ENCODE results near the gene TTYH3.

Gene TTYH3

DNA sequence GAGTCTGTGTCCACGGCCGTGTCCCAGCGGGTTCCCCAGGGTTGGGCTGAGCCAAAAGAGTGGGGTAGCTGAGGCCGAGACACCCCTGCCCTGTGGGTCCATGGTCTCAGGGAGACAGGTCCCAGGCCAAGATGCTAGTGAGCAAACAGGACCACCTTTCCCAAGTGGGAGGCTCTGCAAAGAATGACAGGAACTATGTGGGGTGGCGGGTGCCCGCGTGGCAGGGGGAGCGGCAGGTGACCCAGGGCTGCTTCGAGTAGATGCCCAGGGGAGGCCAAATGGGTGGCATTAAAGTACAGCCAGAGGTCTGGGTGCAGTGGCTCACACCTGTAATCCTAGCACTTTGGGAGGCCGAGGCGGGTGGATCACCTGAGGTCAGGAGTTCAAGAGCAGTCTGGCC, 18.2 kb downstream of the TTYH3 start (continued):
- TF ChIP-seq, protein P1, sequence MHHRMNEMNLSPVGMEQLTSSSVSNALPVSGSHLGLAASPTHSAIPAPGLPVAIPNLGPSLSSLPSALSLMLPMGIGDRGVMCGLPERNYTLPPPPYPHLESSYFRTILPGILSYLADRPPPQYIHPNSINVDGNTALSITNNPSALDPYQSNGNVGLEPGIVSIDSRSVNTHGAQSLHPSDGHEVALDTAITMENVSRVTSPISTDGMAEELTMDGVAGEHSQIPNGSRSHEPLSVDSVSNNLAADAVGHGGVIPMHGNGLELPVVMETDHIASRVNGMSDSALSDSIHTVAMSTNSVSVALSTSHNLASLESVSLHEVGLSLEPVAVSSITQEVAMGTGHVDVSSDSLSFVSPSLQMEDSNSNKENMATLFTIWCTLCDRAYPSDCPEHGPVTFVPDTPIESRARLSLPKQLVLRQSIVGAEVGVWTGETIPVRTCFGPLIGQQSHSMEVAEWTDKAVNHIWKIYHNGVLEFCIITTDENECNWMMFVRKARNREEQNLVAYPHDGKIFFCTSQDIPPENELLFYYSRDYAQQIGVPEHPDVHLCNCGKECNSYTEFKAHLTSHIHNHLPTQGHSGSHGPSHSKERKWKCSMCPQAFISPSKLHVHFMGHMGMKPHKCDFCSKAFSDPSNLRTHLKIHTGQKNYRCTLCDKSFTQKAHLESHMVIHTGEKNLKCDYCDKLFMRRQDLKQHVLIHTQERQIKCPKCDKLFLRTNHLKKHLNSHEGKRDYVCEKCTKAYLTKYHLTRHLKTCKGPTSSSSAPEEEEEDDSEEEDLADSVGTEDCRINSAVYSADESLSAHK (tag by site-specific recombination; IDR thresholded peaks at IDR 0.05), result no peak
- no peak for TF ChIP-seq ZNF621 (tag by site-specific recombination; IDR thresholded peaks at IDR 0.05)
- no peak for TF ChIP-seq ZNF623 (tag by site-specific recombination; IDR thresholded peaks at IDR 0.05)
- TF ChIP-seq ZNF16 (tag by site-specific recombination; IDR thresholded peaks at IDR 0.05; ENCODE audit: low read depth), result no peak
- TF ChIP-seq ZNF132 (tag by site-specific recombination; IDR thresholded peaks at IDR 0.05; ENCODE audit: borderline replicate concordance), result no peak
- TF ChIP-seq, protein P2, sequence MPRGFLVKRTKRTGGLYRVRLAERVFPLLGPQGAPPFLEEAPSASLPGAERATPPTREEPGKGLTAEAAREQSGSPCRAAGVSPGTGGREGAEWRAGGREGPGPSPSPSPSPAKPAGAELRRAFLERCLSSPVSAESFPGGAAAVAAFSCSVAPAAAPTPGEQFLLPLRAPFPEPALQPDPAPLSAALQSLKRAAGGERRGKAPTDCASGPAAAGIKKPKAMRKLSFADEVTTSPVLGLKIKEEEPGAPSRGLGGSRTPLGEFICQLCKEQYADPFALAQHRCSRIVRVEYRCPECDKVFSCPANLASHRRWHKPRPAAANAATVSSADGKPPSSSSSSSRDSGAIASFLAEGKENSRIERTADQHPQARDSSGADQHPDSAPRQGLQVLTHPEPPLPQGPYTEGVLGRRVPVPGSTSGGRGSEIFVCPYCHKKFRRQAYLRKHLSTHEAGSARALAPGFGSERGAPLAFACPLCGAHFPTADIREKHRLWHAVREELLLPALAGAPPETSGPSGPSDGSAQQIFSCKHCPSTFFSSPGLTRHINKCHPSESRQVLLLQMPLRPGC (tag by site-specific recombination; IDR thresholded peaks at IDR 0.05), result no peak
- no peak for TF ChIP-seq ZNF211 (tag by site-specific recombination; IDR thresholded peaks at IDR 0.05; ENCODE audit: low read depth)

DNA sequence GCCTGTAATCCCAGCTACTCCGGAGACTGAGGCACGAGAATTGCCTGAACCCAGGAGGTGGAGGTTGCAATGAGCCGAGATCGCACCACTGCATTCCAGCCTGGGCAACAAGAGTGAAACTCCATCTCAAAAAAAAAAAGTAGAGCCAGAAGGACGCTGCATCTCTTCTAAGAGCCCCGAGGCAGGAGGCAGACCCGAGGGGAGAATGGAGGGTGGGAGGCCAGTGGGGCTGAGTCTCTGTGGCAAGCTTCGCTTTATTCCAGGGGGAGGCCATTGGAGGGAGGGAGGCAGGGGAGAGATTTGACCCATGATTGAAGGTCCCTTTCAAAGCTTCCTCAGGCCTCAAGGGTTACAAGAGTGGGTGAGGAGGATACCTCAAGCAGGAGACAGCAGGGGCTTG, 18.7 kb downstream of the TTYH3 start:
- CTCF ChIA-PET, result interaction anchor here (0.7 to 1.9 kb wide), 3 partner anchors 12 to 166 kb away, joined by 3 to 7 read pairs (median 3); no protein-coding TSS in a partner anchor
- no peak overlapping the region for H3K27ac ChIP-seq (ENCODE audit: extremely low read depth, low read depth, low read length)
- H3K9me3 ChIP-seq (ENCODE audit: control insufficient read depth, insufficient read depth, low read depth, low read length), result no peaks in the 10 kb centered on the region
- peaks cover 0 to 43% of the 10 kb centered on the region in 2 experiments; a peak in 1 of 3 replicates for H3K36me3 ChIP-seq (ENCODE audit: control insufficient read depth in 2 of 2, insufficient read depth in 1 of 2, low read length in 2 of 2)
- POLR2A ChIA-PET, result interaction anchor here (1.2 kb wide), 1 partner anchor 19 kb away, joined by 4 read pairs; the partner anchor contains the start of gene TTYH3
- no peaks in the 10 kb centered on the region for H3K4me1 ChIP-seq (ENCODE audit: control insufficient read depth, insufficient read depth, low read length)
- no peak overlapping the region for H3K4me3 ChIP-seq (ENCODE audit: low read depth, low read length)
- TF ChIP-seq GLIS1 (tag by site-specific recombination; IDR thresholded peaks at IDR 0.05), result peak; percentile 27
- TF ChIP-seq, protein P1 (tag by site-specific recombination; IDR thresholded peaks at IDR 0.05), result no peak

DNA sequence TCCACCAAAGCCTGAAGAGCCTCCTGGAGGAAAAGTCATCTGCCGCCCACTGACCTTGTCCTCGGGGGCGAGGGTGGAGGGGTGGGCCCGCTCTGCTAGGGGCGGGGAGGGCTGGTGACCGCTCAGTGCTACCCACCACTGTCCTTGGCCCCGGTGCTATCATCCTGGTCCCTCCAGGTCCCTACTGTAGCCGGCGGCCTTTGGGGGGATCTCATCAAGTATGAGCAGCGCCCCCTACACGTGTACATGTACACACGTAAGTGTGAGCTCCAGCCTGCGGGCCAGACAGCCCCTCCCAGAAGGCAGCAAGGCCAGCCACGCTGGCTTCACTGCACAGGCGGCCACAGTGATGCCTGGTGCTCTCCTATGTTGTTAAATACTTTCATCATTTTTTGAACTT, 19.6 kb downstream of the TTYH3 start:
- ChIA-PET CTCF (interaction anchor here (0.5 to 1.9 kb wide), 5 partner anchors 13 to 167 kb away, joined by 3 to 7 read pairs (median 3); no protein-coding TSS in a partner anchor), POLR2A (no interaction called here)
- peaks cover 0 to 52% of the 10 kb centered on the region in 2 experiments; a peak in 1 of 3 replicates for H3K36me3 ChIP-seq (ENCODE audit: control insufficient read depth in 2 of 2, insufficient read depth in 1 of 2, low read length in 2 of 2)
- H3K27ac ChIP-seq (ENCODE audit: extremely low read depth, low read depth, low read length), result no peak overlapping the region
- H3K9me3 ChIP-seq (ENCODE audit: control insufficient read depth, insufficient read depth, low read depth, low read length), result no peaks in the 10 kb centered on the region
- H3K4me1 ChIP-seq (ENCODE audit: control insufficient read depth, insufficient read depth, low read length), result no peaks in the 10 kb centered on the region
- H3K4me3 ChIP-seq (ENCODE audit: low read depth, low read length), result no peak overlapping the region
- no peak for TF ChIP-seq ZNF404 (tag by site-specific recombination; IDR thresholded peaks at IDR 0.05)
- no peak for TF ChIP-seq ZBTB7A (tag by site-specific recombination; IDR thresholded peaks at IDR 0.05; ENCODE audit: low read depth)
- TF ChIP-seq, protein P3, sequence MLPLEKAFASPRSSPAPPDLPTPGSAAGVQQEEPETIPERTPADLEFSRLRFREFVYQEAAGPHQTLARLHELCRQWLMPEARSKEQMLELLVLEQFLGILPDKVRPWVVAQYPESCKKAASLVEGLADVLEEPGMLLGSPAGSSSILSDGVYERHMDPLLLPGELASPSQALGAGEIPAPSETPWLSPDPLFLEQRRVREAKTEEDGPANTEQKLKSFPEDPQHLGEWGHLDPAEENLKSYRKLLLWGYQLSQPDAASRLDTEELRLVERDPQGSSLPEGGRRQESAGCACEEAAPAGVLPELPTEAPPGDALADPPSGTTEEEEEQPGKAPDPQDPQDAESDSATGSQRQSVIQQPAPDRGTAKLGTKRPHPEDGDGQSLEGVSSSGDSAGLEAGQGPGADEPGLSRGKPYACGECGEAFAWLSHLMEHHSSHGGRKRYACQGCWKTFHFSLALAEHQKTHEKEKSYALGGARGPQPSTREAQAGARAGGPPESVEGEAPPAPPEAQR (tag by site-specific recombination; IDR thresholded peaks at IDR 0.05), result no peak
- TF ChIP-seq ZNF335 (tag by site-specific recombination; conservative IDR thresholded peaks at IDR 0.05), result no peak
- TF ChIP-seq, protein P4, sequence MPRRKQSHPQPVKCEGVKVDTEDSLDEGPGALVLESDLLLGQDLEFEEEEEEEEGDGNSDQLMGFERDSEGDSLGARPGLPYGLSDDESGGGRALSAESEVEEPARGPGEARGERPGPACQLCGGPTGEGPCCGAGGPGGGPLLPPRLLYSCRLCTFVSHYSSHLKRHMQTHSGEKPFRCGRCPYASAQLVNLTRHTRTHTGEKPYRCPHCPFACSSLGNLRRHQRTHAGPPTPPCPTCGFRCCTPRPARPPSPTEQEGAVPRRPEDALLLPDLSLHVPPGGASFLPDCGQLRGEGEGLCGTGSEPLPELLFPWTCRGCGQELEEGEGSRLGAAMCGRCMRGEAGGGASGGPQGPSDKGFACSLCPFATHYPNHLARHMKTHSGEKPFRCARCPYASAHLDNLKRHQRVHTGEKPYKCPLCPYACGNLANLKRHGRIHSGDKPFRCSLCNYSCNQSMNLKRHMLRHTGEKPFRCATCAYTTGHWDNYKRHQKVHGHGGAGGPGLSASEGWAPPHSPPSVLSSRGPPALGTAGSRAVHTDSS (tag by site-specific recombination; IDR thresholded peaks at IDR 0.05), result no peak
- TF ChIP-seq ZNF555 (tag by site-specific recombination; conservative IDR thresholded peaks at IDR 0.05), result no peak
- no peak for TF ChIP-seq SCRT2 (tag by site-specific recombination; IDR thresholded peaks at IDR 0.05)
- TF ChIP-seq, protein P5, sequence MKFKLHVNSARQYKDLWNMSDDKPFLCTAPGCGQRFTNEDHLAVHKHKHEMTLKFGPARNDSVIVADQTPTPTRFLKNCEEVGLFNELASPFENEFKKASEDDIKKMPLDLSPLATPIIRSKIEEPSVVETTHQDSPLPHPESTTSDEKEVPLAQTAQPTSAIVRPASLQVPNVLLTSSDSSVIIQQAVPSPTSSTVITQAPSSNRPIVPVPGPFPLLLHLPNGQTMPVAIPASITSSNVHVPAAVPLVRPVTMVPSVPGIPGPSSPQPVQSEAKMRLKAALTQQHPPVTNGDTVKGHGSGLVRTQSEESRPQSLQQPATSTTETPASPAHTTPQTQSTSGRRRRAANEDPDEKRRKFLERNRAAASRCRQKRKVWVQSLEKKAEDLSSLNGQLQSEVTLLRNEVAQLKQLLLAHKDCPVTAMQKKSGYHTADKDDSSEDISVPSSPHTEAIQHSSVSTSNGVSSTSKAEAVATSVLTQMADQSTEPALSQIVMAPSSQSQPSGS (tag by site-specific recombination; IDR thresholded peaks at IDR 0.05; ENCODE audit: low read depth), result no peak
- TF ChIP-seq, protein P6, sequence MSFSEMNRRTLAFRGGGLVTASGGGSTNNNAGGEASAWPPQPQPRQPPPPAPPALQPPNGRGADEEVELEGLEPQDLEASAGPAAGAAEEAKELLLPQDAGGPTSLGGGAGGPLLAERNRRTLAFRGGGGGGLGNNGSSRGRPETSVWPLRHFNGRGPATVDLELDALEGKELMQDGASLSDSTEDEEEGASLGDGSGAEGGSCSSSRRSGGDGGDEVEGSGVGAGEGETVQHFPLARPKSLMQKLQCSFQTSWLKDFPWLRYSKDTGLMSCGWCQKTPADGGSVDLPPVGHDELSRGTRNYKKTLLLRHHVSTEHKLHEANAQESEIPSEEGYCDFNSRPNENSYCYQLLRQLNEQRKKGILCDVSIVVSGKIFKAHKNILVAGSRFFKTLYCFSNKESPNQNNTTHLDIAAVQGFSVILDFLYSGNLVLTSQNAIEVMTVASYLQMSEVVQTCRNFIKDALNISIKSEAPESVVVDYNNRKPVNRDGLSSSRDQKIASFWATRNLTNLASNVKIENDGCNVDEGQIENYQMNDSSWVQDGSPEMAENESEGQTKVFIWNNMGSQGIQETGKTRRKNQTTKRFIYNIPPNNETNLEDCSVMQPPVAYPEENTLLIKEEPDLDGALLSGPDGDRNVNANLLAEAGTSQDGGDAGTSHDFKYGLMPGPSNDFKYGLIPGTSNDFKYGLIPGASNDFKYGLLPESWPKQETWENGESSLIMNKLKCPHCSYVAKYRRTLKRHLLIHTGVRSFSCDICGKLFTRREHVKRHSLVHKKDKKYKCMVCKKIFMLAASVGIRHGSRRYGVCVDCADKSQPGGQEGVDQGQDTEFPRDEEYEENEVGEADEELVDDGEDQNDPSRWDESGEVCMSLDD (tag by site-specific recombination; IDR thresholded peaks at IDR 0.05), result no peak
- TF ChIP-seq ZNF354C (tag by site-specific recombination; IDR thresholded peaks at IDR 0.05; ENCODE audit: borderline replicate concordance, low read depth), result no peak

Data from HEK293 (cell line).